Measurements from ENCODE around the gene ZNRF1.
A peak's percentile ranks its signal among the peaks of the same experiment; 100 is the strongest.

ZNRF1 gene

DNA sequence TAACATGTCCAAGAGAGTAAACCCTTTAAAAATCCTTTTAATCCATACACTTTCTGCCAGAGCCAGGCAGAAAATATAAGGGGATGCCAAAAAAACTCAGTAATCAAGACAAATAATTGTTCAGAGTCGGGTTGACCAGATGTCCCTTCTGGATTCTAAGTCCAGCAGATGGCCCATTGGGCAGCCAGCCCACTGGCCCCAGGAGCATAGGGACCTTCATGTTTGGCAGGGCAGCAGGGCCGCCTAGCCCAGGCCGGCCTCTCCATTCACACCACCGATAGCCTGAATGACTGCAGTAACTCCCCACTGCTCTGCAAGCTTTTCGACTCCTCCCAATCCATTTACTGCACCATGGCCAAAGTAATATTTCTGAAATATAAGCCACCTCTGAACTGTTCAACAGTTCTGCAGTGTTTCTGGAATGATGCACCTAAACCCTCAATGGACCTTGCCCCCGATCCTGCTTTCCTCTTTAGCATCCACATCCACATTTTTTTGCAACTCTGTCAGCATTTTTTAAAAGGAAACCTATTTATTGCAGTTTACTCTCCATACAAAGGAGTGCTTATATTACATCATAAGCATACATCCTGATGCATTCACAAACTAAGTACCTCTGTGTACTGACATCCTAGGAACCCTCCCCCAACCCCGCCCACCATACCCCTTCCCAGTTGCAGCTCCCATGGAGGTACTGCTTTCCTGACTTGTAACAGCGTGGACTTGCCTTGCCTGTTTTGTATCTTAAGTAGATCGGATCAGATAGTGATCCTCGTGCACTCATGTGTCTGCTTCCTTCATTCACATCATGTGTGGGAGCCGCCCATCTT is 71.4 kb downstream of the ZNRF1 start:
- no peak overlapping the region for H3K4ac ChIP-seq (ENCODE audit: low read depth in 1 of 2, low read length in 2 of 2)
- H4K91ac ChIP-seq (ENCODE audit: low read length) = no peak overlapping the region
- H2AK5ac ChIP-seq (ENCODE audit: low read length, severe bottlenecking) = no peak overlapping the region
- WGBS = 84% methylated on average over 10 of the region's 11 CpGs
- no peak overlapping the region for H3K27ac ChIP-seq (ENCODE audit: low read length, poor library complexity, severe bottlenecking)
- H3K36me3 ChIP-seq (ENCODE audit: control insufficient read depth in 1 of 2, insufficient read depth in 2 of 2, low read depth in 1 of 2, low read length in 2 of 2) = no peaks in the 10 kb centered on the region
- no peak overlapping the region for H2BK5ac ChIP-seq (ENCODE audit: low read depth, low read length, poor library complexity, severe bottlenecking)
- H3K18ac ChIP-seq (ENCODE audit: low read depth in 1 of 2, low read length in 2 of 2) = no peak overlapping the region
- no peak overlapping the region for H3K23ac ChIP-seq (ENCODE audit: low read length in 2 of 2)
- no peak overlapping the region for H3K9ac ChIP-seq (ENCODE audit: low read length)
- H4K8ac ChIP-seq (ENCODE audit: low read length) = no peak overlapping the region
- no peak overlapping the region for H3K4me3 ChIP-seq (ENCODE audit: insufficient read depth in 1 of 2, low read depth in 1 of 2, low read length in 2 of 2)
- peaks cover 10% of the 10 kb centered on the region for H3K4me1 ChIP-seq (ENCODE audit: control insufficient read depth, insufficient read depth, low read depth, low read length)
- H3K79me1 ChIP-seq (replicated peaks; ENCODE audit: low read length, poor library complexity, severe bottlenecking) = peaks cover 41% of the 10 kb centered on the region
- no peaks in the 10 kb centered on the region for H3K9me3 ChIP-seq (ENCODE audit: control insufficient read depth, low read length)
- no peaks in the 10 kb centered on the region for H3K27me3 ChIP-seq (ENCODE audit: control insufficient read depth in 1 of 2, insufficient read depth in 1 of 2, low read length in 2 of 2)
- H3K4me2 ChIP-seq (ENCODE audit: low read length, poor library complexity, severe bottlenecking) = no peak overlapping the region
- no peak overlapping the region for H2BK15ac ChIP-seq (ENCODE audit: low read depth, poor library complexity, severe bottlenecking)
- no peak overlapping the region for H2BK120ac ChIP-seq (ENCODE audit: low read depth, low read length)
- no peak for DNase-seq
- no peak overlapping the region for H2BK12ac ChIP-seq (ENCODE audit: low read length in 2 of 2)
- no peak overlapping the region for H2AFZ ChIP-seq (ENCODE audit: low read depth, low read length)
- H3K14ac ChIP-seq (ENCODE audit: low read length in 2 of 2) = no peak overlapping the region

- Histone ChIP-seq H3K36me3 (ENCODE audit: control insufficient read depth in 1 of 2, insufficient read depth in 2 of 2, low read depth in 1 of 2, low read length in 2 of 2) (no peaks in the 10 kb centered on the region), H3K23ac (ENCODE audit: low read length in 2 of 2) (no peak overlapping the region), H3K4me1 (ENCODE audit: control insufficient read depth, insufficient read depth, low read depth, low read length) (peaks cover 8% of the 10 kb centered on the region), H3K27me3 (ENCODE audit: control insufficient read depth in 1 of 2, insufficient read depth in 1 of 2, low read length in 2 of 2) (no peaks in the 10 kb centered on the region), H2AK5ac (ENCODE audit: low read length, severe bottlenecking) (no peak overlapping the region), H3K4me3 (ENCODE audit: insufficient read depth in 1 of 2, low read depth in 1 of 2, low read length in 2 of 2) (no peak overlapping the region), H2BK5ac (ENCODE audit: low read depth, low read length, poor library complexity, severe bottlenecking) (no peak overlapping the region), H3K9me3 (ENCODE audit: control insufficient read depth, low read length) (no peaks in the 10 kb centered on the region), H4K91ac (ENCODE audit: low read length) (no peak overlapping the region), H3K4me2 (ENCODE audit: low read length, poor library complexity, severe bottlenecking) (no peak overlapping the region), H3K4ac (ENCODE audit: low read depth in 1 of 2, low read length in 2 of 2) (no peak overlapping the region), H2BK120ac (ENCODE audit: low read depth, low read length) (no peak overlapping the region), H3K27ac (ENCODE audit: low read length, poor library complexity, severe bottlenecking) (no peak overlapping the region), H2AFZ (ENCODE audit: low read depth, low read length) (no peak overlapping the region), H2BK12ac (ENCODE audit: low read length in 2 of 2) (no peak overlapping the region), H3K79me1 (replicated peaks; ENCODE audit: low read length, poor library complexity, severe bottlenecking) (peaks cover 44% of the 10 kb centered on the region), H3K14ac (ENCODE audit: low read length in 2 of 2) (no peak overlapping the region), H3K9ac (ENCODE audit: low read length) (no peak overlapping the region), H3K18ac (ENCODE audit: low read depth in 1 of 2, low read length in 2 of 2) (no peak overlapping the region), H4K8ac (ENCODE audit: low read length) (no peak overlapping the region), H2BK15ac (ENCODE audit: low read depth, poor library complexity, severe bottlenecking) (no peak overlapping the region)
- 100% methylated on average over 3 of the region's 3 CpGs for WGBS
- DNase-seq = no peak
Observed at GRCh38 chr16:75071621-75072020, 72.8 kb downstream of the ZNRF1 start.

DNA sequence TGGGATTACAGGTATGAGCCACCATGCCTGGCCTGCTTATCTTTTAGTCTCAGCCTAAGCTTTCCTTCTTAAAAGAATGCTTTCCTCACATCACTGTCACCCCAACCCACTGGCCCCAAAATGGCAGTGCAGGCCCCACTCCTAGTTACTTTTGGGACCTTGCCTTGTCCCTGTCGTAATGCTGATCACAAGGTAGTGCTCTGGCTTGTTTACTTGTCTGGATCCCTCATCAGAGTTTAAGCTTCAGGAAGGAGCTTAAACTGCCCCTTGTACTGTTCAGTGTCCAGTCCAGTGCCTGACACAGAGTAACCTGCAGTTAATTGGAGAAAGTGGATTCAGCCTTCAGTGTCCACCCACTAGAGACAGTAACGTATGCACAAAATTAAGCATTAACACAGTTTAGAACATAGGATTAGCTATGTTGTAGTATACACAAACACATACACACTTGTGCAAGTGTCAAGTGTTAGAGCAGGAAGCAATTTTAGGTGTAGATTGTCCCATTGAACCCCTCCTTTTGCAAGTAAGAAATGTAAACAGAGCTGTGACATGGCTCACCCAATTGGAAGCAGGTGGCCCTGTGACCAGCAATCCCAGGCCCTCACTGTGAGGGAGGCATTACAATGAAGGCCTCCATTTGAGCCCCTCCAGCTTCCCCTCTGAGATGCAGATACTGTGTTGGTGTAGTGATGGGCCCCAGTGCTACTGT is 73.6 kb downstream of the ZNRF1 start:
- no peak overlapping the region for H2BK120ac ChIP-seq (ENCODE audit: low read depth, low read length)
- H3K14ac ChIP-seq (ENCODE audit: low read length in 2 of 2) = no peak overlapping the region
- no peaks in the 10 kb centered on the region for H3K9me3 ChIP-seq (ENCODE audit: control insufficient read depth, low read length)
- no peak overlapping the region for H2BK5ac ChIP-seq (ENCODE audit: low read depth, low read length, poor library complexity, severe bottlenecking)
- H3K36me3 ChIP-seq (ENCODE audit: control insufficient read depth in 1 of 2, insufficient read depth in 2 of 2, low read depth in 1 of 2, low read length in 2 of 2) = no peaks in the 10 kb centered on the region
- no peak for DNase-seq
- no peak overlapping the region for H4K91ac ChIP-seq (ENCODE audit: low read length)
- no peak overlapping the region for H4K8ac ChIP-seq (ENCODE audit: low read length)
- H3K27ac ChIP-seq (ENCODE audit: low read length, poor library complexity, severe bottlenecking) = no peak overlapping the region
- no peak overlapping the region for H2AFZ ChIP-seq (ENCODE audit: low read depth, low read length)
- no peak overlapping the region for H3K4ac ChIP-seq (ENCODE audit: low read depth in 1 of 2, low read length in 2 of 2)
- H2BK12ac ChIP-seq (ENCODE audit: low read length in 2 of 2) = no peak overlapping the region
- no peak overlapping the region for H3K9ac ChIP-seq (ENCODE audit: low read length)
- H3K4me1 ChIP-seq (ENCODE audit: control insufficient read depth, insufficient read depth, low read depth, low read length) = peaks cover 8% of the 10 kb centered on the region
- WGBS = 100% methylated on average over 1 of the region's 2 CpGs
- no peak overlapping the region for H2BK15ac ChIP-seq (ENCODE audit: low read depth, poor library complexity, severe bottlenecking)
- H2AK5ac ChIP-seq (ENCODE audit: low read length, severe bottlenecking) = no peak overlapping the region
- no peak overlapping the region for H3K23ac ChIP-seq (ENCODE audit: low read length in 2 of 2)
- H3K27me3 ChIP-seq (ENCODE audit: control insufficient read depth in 1 of 2, insufficient read depth in 1 of 2, low read length in 2 of 2) = no peaks in the 10 kb centered on the region
- no peak overlapping the region for H3K4me2 ChIP-seq (ENCODE audit: low read length, poor library complexity, severe bottlenecking)
- peaks cover 44% of the 10 kb centered on the region for H3K79me1 ChIP-seq (replicated peaks; ENCODE audit: low read length, poor library complexity, severe bottlenecking)
- no peak overlapping the region for H3K18ac ChIP-seq (ENCODE audit: low read depth in 1 of 2, low read length in 2 of 2)
- H3K4me3 ChIP-seq (ENCODE audit: insufficient read depth in 1 of 2, low read depth in 1 of 2, low read length in 2 of 2) = no peak overlapping the region

GRCh38 chr16:75073545-75074303 is 74.9 kb downstream of the ZNRF1 start:
- Histone ChIP-seq H4K8ac (ENCODE audit: low read length) (no peak overlapping the region), H2BK120ac (ENCODE audit: low read depth, low read length) (no peak overlapping the region)

More at GRCh38 chr16:75073545-75074303, 74.9 kb downstream of the ZNRF1 start:
- Histone ChIP-seq H3K27ac (ENCODE audit: low read length, poor library complexity, severe bottlenecking) (no peak overlapping the region), H4K91ac (ENCODE audit: low read length) (no peak overlapping the region), H3K23ac (ENCODE audit: low read length in 2 of 2) (peak overlapping the region in 1 of 2 experiments; percentile 18), H3K4me3 (ENCODE audit: insufficient read depth in 1 of 2, low read depth in 1 of 2, low read length in 2 of 2) (no peak overlapping the region), H3K4ac (ENCODE audit: low read depth in 1 of 2, low read length in 2 of 2) (no peak overlapping the region), H3K14ac (ENCODE audit: low read length in 2 of 2) (no peak overlapping the region), H2BK12ac (ENCODE audit: low read length in 2 of 2) (no peak overlapping the region), H3K27me3 (ENCODE audit: control insufficient read depth in 1 of 2, insufficient read depth in 1 of 2, low read length in 2 of 2) (no peaks in the 10 kb centered on the region), H3K4me1 (ENCODE audit: control insufficient read depth, insufficient read depth, low read depth, low read length) (peaks cover 8% of the 10 kb centered on the region), H2AK5ac (ENCODE audit: low read length, severe bottlenecking) (no peak overlapping the region), H2AFZ (ENCODE audit: low read depth, low read length) (no peak overlapping the region), H3K9ac (ENCODE audit: low read length) (no peak overlapping the region), H2BK15ac (ENCODE audit: low read depth, poor library complexity, severe bottlenecking) (no peak overlapping the region), H3K9me3 (ENCODE audit: control insufficient read depth, low read length) (no peaks in the 10 kb centered on the region), H3K4me2 (ENCODE audit: low read length, poor library complexity, severe bottlenecking) (peak overlapping the region; percentile 36), H3K36me3 (ENCODE audit: control insufficient read depth in 1 of 2, insufficient read depth in 2 of 2, low read depth in 1 of 2, low read length in 2 of 2) (no peaks in the 10 kb centered on the region), H3K18ac (ENCODE audit: low read depth in 1 of 2, low read length in 2 of 2) (no peak overlapping the region), H3K79me1 (replicated peaks; ENCODE audit: low read length, poor library complexity, severe bottlenecking) (peaks cover 42% of the 10 kb centered on the region), H2BK5ac (ENCODE audit: low read depth, low read length, poor library complexity, severe bottlenecking) (no peak overlapping the region)
- 91% methylated on average over 20 of the region's 20 CpGs for WGBS
- no peak for DNase-seq
